Measurements from ENCODE around the gene PKD2L1.

PKD2L1 gene

DNA sequence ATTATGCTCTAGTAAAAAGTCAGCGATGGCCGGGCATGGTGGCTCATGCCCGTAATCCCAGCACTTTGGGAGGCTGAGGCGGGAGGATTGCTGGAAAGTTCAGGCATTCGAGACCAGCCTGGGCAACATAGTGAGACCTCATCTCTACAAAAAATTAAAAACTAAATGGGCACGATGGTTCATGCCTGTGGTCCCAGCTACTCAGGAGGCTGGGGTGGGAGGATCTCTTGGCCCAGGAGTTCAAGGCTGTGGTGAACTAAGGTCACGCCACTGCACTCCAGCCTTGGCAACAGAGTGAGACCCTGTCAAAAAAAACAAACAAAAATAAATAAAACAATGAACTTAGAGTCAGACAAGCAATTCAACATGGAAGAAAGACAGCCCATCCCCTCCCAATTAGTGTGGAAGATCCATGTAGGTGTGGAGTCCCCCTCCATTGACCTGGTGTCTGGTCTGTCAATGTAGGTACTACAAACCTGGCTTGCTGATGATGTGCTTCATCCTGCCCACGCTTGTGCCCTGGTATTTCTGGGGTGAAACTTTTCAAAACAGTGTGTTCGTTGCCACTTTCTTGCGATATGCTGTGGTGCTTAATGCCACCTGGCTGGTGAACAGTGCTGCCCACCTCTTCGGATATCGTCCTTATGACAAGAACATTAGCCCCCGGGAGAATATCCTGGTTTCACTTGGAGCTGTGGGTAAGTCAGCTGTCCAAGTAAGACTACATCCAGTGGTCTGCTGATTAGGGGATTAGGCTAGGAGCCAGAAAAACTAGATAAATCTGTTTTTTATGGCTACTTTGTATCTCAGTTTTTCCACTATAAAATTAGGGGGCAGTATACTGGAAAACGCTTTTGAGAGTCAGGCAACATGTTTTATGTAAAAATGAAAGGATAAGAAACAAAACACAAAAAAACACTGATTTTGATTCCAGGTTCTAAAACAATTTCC is 26.3 kb upstream of the PKD2L1 start:
- DNase-seq, result no peak

DNA sequence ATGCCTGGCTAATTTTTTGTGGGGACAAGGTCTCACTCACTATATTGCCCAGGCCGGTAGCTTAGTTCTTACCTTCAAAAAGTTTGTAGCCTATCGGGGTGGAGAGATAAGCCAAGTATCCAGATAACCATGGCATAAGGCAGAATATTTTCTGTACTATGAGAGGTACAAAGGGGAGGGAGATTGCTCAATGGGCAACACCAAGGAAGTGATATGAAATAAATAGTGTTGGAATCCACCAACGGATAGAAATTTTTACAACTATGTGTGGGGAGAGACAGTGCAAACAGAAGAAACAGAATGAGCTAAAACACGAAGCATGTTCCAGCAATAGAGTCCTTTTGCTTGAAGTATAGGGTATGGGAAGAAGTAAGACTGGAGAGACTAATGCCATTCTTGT is 25.1 kb upstream of the PKD2L1 start:
- DNase-seq, result no peak

DNA sequence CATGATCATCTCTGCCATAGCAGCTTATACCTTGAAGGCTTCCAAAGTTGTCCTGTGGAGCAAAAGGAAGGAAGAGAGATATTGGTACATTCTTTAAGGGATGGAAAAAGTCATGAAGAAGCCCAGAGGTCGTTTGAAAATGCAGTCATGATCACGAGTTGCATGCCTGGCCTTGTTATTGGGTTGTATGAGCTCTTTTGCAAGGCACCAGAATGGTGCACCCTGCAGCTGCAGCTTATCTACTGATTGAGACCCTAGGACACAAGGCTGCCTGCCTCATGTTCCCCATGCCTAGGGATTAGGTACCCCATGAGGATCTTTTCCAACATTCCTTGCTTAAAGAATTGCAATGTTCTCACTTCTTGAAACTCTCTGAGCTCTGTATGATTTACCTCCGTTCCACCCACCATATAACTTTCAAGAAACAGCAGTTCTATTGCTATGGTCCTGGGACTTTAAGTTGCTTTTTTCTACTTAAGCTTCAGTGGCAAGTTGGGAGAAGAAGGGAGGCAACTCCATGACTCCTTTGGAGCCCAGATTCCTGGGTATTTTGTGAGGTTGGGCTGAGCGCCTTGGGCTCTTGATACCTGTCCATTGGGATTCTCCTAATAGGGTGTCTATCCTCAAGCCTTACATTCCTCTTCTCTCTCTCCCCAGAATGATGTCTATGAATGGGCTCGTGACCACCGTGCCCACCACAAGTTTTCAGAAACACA is 23.9 kb upstream of the PKD2L1 start:
- no peak for DNase-seq

DNA sequence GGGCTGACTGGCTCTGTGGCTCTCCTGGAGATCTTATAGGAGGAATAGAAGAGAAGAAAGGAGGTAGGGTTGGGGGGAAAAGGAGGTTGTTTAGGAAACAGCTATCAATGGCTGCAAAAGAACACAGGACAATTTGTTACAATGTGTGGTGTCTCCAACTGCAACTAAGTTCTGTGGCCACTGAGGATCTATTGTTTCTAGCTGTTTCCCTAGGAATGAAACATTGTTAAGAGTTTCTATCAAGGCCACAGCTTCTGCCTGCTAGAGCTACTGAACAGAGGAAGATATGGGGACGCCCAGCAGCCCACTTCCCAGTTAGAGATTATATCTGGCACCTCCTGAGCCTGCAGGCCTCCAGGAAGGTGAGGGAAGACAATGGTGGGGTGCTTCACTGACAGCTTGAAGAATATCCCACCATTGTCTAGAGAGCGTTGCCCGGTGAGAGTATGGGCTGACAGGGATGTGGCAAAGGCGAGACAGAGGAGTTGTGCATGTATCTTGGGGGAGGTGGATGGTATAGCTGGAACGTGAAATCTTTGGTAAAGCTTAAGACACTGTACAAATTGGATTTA is 21.0 kb upstream of the PKD2L1 start:
- no peak for DNase-seq

DNA sequence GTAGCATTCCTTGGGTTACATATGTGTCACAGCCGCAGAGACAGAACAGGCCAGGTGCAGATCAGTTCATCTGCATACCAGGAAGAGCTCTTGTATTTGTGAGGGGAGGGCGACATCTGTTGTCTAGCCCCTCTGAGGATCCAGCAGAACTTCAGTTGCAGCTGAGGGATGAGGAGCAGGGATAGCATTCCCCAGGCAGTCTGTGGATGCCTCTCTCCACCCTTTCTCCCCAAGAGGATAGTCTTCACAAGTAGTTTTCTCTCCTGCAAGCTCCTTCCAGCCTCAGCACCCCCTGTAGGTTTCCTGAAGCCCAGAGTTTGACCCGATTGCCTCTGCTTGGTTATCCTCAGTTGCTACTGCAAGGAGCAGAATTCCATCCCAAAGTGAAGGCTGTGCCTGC is 19.6 kb upstream of the PKD2L1 start:
- no peak for DNase-seq

DNA sequence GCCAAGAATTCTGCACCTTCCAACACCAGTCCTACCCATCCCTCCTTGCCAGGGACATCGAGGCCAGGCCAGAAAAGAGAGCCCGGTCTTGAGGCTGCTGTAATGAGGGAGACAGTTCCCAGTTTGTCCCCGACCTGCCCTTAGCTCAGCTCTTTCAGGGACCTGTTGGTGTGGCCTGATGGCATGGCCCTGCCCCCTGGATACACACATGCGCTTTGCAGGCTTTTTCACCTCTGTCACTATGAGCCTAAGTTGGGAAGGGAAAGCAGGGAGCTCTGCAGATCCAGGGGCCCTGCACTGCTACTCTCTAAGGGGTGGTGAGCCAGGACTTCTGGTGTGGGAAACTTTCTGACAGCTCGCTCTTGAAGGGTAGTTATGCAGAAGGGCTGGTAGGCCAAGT is 19.1 kb upstream of the PKD2L1 start:
- no peak for DNase-seq

DNA sequence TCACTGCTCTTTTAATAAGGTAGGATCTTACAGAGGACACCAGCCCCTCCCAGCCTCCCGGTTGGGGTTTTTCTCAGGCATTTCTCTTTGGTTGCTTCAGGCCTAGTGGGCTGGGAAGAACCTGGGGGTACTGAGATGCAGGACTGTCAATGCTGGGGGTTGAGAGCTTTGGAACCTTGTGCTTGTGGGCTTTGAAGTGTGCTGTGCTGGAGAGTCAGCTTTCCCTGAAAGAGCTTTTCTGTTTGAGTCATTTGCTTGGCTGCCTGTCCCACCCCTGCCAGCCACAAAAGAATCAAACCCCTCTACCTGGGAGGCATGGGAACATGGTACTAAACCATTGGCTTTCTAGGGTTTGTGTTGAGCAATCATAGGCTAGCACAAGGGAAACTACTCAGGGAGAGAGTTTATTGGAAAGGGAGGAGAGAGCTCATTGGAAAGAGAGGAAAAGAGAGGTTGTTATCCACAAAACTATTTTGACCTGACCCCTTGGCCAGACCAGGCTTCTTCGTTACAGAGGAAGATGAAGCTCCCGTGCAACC is 18.4 kb upstream of the PKD2L1 start:
- DNase-seq, result no peak

DNA sequence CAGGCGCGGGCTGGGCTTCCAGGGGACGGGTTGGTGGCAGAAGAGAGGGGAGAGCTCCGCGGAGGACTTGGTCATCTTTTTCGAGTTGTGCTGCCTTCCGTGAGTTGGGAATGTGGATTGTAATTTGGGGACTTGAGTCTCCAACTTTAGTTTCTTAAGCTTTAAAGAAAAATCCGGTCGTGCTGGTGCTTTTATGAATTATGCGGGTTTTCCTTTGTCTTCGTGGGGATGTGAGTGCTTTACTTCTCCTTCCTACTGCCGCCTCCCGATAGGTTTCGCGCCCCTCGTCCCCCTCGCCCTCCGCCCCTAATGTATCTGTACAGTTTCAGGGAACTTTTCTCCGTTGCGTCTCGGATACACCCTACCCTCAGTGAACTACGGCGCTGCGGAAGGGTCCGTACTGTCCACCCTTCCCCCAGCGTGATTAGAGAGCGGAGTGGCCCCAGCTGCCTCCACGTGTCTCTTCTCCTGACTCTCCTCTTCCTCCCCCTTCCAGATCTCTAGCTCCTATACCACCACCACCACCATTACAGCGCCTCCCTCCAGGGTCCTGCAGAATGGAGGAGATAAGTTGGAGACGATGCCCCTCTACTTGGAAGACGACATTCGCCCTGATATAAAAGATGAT is 17.7 kb upstream of the PKD2L1 start:
- DNase-seq, result no peak

DNA sequence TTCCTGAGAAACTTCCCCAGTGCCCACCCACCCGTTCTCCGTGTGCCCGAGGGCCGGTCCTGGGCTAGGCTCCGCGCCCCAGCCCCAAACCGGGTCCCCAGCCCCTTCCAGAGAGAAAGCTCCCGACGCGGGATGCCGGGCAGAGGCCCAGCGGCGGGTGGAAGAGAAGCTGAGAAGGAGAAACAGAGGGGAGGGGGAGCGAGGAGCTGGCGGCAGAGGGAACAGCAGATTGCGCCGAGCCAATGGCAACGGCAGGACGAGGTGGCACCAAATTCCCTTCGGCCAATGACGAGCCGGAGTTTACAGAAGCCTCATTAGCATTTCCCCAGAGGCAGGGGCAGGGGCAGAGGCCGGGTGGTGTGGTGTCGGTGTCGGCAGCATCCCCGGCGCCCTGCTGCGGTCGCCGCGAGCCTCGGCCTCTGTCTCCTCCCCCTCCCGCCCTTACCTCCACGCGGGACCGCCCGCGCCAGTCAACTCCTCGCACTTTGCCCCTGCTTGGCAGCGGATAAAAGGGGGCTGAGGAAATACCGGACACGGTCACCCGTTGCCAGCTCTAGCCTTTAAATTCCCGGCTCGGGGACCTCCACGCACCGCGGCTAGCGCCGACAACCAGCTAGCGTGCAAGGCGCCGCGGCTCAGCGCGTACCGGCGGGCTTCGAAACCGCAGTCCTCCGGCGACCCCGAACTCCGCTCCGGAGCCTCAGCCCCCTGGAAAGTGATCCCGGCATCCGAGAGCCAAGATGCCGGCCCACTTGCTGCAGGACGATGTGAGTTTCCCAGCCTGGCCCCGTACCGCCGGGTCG is 16.9 kb upstream of the PKD2L1 start, which contains the start of gene SCD:
Gene SCD (plus strand): TSS at position 469 of the 803 bp plus-strand sequence. CDS start 272 bp downstream, at position 741.
- DNase-seq, result no peak

DNA sequence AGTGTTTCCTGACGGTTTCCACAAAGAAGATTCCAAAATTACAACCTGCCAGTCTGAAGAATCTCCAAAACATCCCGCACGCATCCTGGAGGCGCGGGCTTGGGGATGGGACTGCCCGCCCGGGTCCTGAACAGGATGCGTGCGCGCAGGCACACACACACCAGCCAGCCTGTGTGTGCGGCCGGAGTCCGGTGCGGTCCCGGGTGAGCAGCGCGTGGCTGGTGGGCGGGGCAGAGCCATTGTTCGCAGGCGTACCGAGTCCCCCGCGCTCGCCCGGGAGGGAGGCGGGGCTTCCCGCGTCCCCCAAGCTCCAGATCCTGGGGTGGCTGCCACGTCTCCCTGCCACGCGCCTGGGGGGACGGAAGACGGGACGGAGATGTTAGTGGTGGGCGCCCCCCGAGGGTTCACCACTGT is 16.3 kb upstream of the PKD2L1 start:
- no peak for DNase-seq

DNA sequence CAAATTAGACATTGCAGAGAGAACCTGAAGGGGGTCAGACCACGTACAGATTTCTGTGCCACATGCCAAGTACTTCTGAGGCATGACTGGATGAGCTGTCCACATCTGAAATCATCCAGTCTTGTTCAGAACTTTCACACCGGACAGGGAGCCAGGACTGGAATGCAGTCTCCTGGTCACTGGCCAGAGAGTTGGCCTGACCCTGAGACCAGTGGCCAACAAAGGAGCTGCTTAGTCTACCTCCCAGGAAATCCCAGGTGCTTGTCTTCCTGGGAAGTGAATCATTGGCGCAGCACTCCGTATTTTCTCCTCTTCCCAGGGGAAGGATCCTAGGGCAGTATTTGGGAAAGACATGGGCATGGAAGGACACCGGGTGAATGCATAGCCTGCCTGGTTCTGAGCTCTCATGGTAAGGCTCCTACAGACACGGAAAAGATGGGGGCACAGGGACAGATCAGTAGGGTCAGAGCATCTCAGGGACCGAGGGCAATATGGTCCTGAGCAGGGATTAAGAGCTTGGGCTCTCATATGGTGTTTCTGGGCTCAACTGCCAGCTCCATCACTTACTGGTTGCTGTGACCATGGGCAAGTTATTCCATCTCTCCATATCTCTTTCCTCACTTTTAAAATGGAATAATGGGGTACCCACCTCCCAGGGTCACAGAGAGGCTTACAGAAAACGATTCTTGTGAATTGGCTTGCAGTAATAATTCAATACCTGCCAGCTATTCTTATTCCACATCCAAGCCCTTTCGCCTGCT is 15.7 kb upstream of the PKD2L1 start:
- DNase-seq, result no peak

DNA sequence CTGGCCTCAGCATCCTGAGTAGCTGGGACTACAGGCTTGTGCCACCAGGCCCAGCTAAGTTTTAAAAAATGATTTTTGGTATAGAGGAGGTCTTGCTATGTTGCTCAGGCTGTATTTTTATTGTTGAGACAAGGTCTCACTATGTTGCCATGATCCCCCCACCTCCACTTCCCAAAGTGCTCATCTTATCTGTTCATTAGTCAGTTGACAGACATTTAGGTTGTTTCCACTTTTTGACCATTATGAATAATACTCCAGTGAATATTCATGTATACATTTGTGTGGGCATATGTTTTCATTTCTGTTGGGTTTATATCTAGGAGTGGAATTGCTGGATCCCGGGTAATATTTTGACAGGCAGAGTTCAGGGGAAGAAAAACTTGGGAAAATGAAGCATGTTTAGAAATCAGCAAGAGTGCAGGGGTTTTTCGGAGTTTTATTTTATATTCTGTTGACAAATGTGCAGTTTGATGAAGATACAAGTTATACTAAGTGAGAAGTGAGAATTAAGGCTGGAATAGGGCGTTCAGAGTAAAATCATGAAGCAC is 14.3 kb upstream of the PKD2L1 start:
- no peak for DNase-seq

DNA sequence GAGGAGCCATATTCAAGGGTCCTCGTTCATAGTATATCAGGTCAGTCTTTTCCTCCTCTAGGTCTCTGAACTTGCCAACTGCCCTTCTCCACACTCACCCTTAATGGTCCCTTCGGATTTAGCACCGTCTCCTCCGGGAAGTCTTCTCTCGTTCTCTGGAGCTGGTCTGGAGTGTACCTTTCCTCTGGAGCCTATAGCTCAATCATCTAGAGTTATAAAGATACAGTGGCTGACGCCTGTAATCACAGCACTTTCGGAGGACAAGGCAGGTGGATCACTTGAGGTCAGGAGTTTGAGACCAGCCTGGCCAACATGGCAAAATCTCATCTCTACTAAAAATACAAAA is 12.6 kb upstream of the PKD2L1 start:
- no peak for DNase-seq

DNA sequence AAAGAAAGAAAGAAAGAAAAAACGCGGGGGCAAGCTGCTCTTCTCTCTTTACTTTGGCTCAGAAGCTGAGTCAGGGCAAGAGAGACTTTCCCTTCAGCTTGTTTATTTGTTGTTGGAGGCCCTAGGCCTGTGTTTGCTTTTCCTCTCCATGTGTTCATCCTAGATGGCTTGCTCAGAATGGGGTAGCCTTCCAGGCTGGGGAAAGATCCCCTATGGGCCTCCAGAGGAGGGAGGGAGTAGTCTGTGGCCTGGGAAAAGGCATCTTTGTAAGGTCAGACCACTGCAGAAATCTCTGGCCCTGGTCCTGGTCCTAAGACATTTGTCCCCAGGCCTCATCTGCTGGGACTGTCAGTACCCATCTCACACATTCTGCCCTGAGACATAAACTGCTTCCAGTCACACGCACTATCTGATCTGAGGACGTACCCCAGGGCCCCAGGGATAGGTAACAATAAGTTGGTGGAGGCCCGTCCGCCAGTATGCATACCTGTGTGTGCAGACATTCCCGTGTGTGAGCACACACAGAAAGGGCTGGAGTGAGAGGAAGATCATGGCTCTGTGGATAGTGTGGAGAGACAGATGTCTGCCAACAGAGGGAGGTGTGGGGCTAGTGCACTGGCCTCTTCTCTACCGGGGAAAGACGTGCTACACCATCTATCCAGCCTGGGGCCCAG is 12.1 kb upstream of the PKD2L1 start:
- DNase-seq, result no peak

DNA sequence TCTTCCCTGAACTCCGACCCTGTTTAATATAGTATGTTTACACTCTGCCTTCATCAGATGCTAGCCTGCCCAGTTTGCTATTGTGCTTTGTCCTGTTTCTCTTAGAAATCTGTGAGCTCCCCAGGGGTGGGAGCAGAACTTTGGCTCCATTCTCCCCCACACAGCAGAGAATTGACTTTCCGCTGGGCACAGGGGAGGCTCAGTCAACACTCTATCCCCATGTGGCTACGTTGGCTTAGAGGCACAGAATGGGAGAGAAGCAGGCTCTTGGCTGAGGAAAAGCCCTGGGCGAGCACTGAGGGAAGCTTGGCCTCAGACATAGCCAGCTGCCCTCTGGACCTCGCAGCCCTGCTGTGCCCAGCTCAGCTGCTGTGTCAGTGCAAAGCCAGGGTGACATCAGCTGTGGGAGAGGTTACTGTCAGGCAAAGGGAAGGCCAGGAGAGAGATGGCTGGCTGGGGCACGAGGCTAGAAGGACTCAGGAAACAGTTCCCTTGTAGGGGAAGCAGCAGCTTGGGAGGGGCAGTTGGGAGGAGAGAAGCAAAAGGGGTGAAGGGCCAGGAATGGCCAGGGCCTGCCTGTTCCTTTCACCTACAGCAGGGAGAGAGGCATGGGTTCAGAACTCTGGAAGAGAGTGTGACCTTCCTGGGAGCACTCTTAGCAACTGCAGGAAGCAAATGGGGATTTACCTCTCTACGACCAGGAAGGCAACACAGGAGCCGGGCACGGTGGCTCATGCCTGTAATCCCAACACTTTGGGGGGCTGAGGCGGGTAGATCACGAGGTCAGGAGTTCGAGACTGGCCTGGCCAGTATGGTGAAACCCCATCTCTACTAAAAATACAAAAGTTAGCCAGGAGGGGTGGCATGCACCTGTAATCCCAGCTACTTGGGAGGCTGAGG is 11.2 kb upstream of the PKD2L1 start:
- no peak for DNase-seq

DNA sequence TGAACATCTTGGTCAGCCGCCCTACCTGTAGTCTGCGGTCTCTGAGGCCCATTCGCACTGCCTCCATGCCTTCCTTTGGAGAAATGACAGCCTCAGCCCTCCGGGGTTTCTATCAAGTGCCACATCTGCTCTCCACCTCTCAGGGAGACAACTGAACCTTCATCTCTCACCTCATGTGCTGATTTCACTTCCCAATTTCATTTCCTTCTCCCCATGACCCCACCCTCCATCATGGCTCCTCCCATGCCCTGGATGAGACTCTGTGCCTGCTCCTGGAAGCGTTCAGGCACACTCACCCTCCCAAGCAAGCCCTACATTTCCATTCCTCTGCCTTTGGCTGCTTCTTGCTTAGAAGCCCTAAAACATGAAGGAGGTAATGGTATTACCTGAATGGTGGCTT is 9.2 kb upstream of the PKD2L1 start:
- no peak for DNase-seq

DNA sequence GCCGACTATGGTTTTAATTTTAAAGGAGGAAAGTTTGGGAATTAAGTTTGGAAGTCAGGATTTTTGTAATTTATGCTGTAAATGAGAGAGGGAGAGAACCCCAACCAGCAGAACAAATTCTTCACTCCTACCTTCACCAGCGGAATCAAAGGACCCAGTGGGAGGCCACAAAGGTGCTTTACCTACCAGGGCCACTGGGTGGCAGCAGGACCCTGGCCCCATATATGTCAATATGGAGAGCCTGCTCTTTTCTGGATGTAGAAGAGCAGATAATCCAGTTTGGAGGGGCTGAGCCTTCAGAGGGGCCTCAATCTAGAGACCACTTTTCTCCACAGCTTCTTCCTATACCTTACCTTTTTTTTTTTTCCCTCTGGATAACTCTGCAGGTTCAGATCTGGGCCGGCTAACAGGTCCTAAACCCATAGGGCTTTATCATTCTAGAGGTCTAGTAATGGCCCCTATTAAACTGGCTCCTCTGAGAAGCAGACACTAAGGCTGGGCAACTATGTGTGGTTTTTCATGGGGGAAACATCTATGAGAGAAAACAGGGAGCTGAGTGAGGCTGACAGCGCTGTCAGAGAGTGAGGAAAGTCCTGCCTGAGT is 8.5 kb upstream of the PKD2L1 start:
- DNase-seq, result no peak

DNA sequence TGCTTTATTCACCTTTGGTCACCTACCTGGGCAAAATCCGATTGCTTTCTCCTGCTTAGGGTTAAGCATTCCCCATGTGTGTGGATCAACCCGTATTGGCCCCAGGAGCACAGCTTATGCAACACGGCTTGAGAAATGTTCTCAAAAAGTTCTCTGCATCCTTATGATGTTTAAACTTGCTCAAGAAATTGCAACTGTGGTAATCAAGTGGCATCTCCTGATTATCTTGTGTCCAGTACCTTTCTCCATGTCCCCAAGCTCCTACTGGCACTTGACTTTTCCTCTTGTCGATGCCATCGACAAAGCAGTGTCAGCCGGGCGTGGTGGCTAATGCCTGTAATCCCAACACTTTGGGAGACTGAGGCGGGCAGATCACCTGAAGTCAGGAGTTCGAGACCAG is 4.7 kb upstream of the PKD2L1 start:
- DNase-seq, result no peak

All from cortex of kidney (tissue), 1 donor.